Raji (cell line): ENCODE data around the gene GRK5.

ENCODE experiments used
- POLR2A ChIP-seq: IDR thresholded peaks from 2 replicates; pipeline ENCODE4 v1.6.1; 2011; ENCODE audit warnings: low read depth, low read length, control low read depth; ENCODE audit not compliant: insufficient read depth

GRK5 gene

GRCh38 chr10:119275085-119275484 is 67.7 kb downstream of the GRK5 start:
- no peak for TF ChIP-seq POLR2A

GRCh38 chr10:119278126-119278709 is 70.8 kb downstream of the GRK5 start:
- no peak for TF ChIP-seq POLR2A

DNA sequence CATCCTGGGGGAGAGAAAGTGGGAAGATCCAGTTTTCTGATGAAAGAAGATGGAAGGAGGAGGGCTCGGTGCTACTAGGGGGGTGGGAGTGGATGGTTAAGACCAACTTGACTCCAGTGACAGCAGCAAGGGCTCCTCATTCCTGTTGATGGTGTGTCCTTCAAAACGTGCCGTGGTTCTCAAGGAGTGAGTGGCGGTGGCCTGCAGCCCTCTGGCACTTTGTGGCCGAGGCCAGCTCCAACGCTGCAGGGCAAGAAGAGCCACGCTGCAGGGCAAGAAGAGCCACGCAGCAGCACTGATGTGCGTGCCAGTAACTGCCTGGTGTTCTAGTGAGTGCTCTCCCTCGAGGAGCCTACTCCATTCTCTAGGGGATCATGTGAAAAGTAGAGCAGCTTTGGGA is 72.1 kb downstream of the GRK5 start:
- TF ChIP-seq POLR2A: no peak

DNA sequence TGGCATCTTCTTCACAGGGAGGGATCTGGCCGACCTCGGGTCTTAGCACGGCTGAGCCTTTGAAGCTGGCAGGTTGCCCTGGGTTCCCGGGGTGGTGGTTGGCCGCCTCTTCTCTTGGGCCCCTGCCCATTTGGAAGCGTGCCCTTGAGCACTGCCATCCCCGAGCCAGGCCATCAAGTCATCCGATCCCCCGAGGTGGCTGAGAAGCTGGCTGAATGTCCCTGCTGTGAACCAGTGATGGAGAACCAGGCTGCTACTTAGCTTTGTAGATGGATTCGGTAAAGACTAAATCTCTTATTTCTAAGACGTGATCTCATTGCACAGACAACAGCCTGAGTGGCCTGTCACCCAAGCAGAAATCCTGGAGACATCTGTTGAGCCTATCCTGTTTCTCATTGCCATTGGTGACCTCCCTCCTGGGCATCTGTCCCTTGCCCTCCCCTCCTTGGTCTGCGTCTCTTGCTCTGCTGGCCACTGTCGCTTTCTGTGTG is 74.3 kb downstream of the GRK5 start:
- no peak for TF ChIP-seq POLR2A

- TF ChIP-seq POLR2A: no peak
Measured at GRCh38 chr10:119282446-119282845, 75.1 kb downstream of the GRK5 start.

- no peak for TF ChIP-seq POLR2A
Measured at GRCh38 chr10:119283387-119283786, 76.0 kb downstream of the GRK5 start.

- no peak for TF ChIP-seq POLR2A
Measured at GRCh38 chr10:119283818-119284217, 76.4 kb downstream of the GRK5 start.

DNA sequence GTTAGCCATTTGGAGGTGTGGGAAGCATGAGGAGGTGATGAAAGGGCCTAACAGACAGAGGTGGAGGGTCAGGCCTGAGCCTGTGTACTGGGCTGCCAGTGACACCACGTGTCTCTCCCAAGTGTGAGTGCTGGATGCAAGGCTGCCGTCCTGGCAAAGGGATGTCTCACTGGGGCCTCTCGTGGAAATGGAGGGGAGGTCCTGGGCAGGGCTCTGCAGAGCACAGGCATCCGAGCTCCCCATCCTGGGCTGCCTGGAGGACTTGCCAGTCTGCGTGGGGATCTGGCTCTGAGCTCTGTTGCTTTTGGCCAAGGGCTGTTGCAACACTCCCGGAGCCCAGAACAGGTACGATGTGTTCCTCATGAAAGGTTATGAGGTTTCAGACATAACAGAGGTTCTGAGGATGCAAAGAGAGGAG is 77.3 kb downstream of the GRK5 start:
- TF ChIP-seq POLR2A: no peak

- no peak for TF ChIP-seq POLR2A
Measured at GRCh38 chr10:119285495-119286267, 78.3 kb downstream of the GRK5 start.

DNA sequence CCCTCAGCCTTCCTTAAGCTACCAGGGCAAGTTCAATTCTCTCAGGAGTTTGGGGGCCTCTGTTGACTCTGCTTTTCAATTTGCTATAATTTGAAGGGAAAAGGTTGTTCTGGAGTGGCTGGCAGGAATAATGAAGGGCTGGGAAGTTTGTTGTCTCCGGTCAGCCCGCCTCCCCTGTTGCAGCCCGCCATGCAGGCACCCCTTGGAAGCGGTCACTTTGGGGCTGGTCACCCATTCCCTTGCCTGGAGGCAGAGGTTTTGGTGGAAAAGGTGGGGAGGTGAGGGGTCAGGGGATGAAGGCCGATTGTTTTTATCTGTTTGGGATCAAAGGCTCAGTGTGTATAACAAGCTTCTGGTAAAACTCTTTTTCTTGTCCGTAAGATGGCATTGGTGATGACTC is 79.1 kb downstream of the GRK5 start:
- no peak for TF ChIP-seq POLR2A

DNA sequence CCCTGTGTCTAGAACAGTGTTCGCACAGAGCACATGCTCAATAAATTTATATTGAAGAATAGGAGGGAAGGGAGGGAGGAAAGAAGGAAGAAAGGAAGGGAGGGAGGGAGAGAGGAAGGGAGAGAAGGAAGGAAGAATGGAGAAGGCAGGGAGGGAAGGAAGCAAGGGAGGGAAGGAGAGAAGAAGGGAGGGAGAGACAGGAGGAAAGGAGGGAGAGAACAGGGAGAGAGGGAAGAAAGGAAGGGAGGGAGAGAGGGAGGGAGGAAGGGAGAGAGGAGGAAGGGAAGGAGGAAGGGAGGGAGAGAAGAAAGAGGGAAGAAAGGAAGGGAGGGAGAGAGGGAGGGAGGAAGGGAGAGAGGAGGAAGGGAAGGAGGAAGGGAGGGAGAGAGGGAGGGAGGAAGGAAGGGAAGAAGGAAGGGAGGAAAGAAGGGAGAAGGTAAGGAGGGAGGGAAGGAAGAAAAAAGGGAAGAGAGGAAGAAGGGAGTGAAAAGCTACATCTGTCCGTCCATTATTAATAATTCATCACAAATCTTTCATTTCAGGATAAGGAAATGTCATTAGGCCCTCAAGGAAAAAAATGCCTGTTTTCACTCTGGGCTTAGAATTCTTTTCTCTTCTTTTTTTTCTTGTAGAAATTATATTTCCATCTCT is 79.7 kb downstream of the GRK5 start:
- no peak for TF ChIP-seq POLR2A

GRCh38 chr10:119288574-119289001 is 81.2 kb downstream of the GRK5 start:
- TF ChIP-seq POLR2A: no peak

GRCh38 chr10:119289227-119289920 is 82.0 kb downstream of the GRK5 start:
- no peak for TF ChIP-seq POLR2A

- no peak for TF ChIP-seq POLR2A
Measured at GRCh38 chr10:119290301-119291048, 83.1 kb downstream of the GRK5 start.
